ENCODE data around the gene AOPEP. TPM values are rescaled to one million over a fixed set of nuclear protein-coding genes. Genes with fewer than 3 reads are reported as not detected.

AOPEP gene
- total and polyA plus RNA-seq, 11 donors = 105 to 310 (median 185) TPM

DNA sequence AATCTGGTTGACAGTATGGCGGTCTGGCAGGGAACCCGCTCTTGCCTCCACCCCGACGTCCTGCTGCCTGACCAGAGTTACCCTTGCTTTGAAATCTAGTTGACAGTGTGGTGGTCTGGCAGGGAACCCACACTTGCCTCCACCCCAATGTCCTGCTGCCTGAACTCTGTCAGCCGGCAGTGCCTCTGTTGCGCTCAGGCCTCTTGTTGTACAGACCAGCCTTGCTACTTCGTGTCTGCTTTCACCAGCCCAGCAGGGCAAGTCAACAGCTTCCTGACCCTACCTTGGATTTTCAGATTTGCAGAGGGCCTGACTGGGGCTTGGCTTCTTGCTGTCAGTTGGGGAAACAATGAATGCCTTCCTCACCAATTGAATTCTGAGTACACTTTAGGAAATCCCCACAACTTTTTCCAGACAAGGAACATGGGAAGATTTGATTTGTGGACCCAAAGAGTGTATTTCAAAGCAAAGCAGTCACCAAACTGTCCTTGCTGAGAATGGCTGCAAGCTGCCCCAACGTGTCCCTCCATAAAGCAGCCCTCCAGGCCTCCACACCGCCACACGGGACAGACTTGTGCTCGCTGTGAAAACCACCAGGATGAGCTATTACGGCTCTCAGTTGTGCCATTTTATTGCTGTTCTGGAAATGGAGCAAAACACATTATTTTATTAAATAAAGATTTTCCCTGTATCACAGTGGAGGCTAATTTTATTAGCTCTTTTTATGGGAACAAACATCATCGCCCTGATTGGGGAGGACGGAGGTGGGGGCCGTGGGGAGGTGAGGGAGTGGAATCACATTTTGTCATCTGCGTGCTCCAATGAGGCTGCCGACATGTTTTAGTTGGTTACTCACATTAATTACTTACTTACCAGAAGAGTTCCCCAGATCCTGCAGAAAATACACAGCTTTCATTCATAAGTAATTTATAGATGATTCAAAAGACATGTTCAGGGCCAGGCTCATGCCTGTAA, 189.3 kb downstream of the AOPEP start:
- intact Hi-C loops (cut with DNase I) = loop anchor here in 2 of 10 donors (10.0 kb wide), 1 partner anchor 131 kb away; no protein-coding TSS in a partner anchor
- H3K4me3 ChIP-seq = no peak overlapping the region
- no peaks in the 10 kb centered on the region for H3K9me3 ChIP-seq
- H3K4me1 ChIP-seq = peaks cover 0 to 37% (median 11%) of the 10 kb centered on the region in 12 donors
- ATAC-seq (no peak), DNase-seq (no peak)
- no peak for TF ChIP-seq POLR2A (IDR thresholded peaks at IDR 0.05)
- TF ChIP-seq, protein P1, sequence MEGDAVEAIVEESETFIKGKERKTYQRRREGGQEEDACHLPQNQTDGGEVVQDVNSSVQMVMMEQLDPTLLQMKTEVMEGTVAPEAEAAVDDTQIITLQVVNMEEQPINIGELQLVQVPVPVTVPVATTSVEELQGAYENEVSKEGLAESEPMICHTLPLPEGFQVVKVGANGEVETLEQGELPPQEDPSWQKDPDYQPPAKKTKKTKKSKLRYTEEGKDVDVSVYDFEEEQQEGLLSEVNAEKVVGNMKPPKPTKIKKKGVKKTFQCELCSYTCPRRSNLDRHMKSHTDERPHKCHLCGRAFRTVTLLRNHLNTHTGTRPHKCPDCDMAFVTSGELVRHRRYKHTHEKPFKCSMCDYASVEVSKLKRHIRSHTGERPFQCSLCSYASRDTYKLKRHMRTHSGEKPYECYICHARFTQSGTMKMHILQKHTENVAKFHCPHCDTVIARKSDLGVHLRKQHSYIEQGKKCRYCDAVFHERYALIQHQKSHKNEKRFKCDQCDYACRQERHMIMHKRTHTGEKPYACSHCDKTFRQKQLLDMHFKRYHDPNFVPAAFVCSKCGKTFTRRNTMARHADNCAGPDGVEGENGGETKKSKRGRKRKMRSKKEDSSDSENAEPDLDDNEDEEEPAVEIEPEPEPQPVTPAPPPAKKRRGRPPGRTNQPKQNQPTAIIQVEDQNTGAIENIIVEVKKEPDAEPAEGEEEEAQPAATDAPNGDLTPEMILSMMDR (IDR thresholded peaks at IDR 0.05) = no peak
- no peak overlapping the region for H3K27ac ChIP-seq
- WGBS, 4 donors = 96 to 97% (median 96%) methylated on average over 16 to 17 of the region's 17 CpGs
- no peaks in the 10 kb centered on the region for H3K36me3 ChIP-seq
- H3K27me3 ChIP-seq = no peaks in the 10 kb centered on the region

GRCh38 chr9:94916956-94917355, 190.5 kb downstream of the AOPEP start:
- Histone ChIP-seq H3K27ac (no peak overlapping the region), H3K27me3 (no peaks in the 10 kb centered on the region), H3K9me3 (no peaks in the 10 kb centered on the region), H3K36me3 (no peaks in the 10 kb centered on the region), H3K4me1 (peaks cover 0 to 46% (median 22%) of the 10 kb centered on the region in 12 donors), H3K4me3 (no peak overlapping the region)
- ATAC-seq = no peak
- intact Hi-C loops (cut with DNase I) = loop anchor here in 2 of 10 donors (10.0 kb wide), 1 partner anchor 132 kb away; no protein-coding TSS in a partner anchor
- no peak for DNase-seq
- TF ChIP-seq POLR2A (IDR thresholded peaks at IDR 0.05) = no peak
- TF ChIP-seq, protein P1 (IDR thresholded peaks at IDR 0.05) = no peak
- WGBS, 4 donors = 87 to 100% (median 90%) methylated on average over 6 of the region's 6 CpGs

DNA sequence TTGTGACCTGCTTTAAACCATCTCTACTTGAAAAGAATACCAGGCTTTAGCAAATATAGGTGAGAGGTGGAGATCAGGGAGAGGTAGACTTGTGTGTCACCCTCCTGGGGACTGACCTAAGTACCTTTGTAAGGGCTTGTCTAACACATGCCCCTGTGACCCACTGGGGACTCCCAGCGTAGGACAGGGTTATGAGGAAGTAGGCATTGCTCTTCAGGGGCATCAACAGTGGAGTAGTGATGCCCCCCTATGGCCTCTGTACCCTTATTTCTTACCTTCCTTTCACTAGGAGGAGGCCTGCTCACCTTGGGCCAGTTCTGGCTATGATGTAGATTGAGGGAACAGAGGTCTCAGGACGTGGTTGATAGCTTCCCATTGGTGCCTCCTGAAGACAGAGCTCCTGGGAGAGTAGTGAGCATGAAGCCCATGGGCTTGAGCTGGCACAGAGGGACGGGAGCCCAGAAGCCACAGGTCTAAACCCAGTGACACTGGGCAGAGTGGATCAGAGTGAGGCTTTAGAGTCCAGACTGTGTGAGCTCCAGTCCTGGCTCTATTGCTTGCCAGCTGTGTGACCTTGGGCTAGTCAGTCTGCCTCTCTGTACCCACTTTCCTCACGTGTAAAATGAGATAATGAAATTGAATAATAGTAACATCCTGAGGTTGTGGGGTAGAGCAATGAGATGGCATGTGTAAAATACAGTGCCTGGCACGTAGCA, 191.7 kb downstream of the AOPEP start:
- H3K4me1 ChIP-seq = peaks cover 3 to 56% (median 33%) of the 10 kb centered on the region in 12 donors
- H3K27me3 ChIP-seq = no peaks in the 10 kb centered on the region
- H3K9me3 ChIP-seq = no peaks in the 10 kb centered on the region
- 86 to 95% (median 91%) methylated on average over 5 of the region's 5 CpGs for WGBS, 4 donors
- intact Hi-C loops (cut with DNase I) = loop anchor here in 2 of 10 donors (10.0 kb wide), 1 partner anchor 133 kb away; no protein-coding TSS in a partner anchor
- TF ChIP-seq POLR2A (IDR thresholded peaks at IDR 0.05) = no peak
- TF ChIP-seq, protein P1 (IDR thresholded peaks at IDR 0.05) = no peak
- peak overlapping the region in 1 of 12 donors; percentile 17 for H3K27ac ChIP-seq
- no peaks in the 10 kb centered on the region for H3K36me3 ChIP-seq
- no peak overlapping the region for H3K4me3 ChIP-seq
- DNase-seq (no peak), ATAC-seq (no peak)

All from heart left ventricle (tissue), 16 donors.